Nephron (organoid): ENCODE results near the gene OR10G3.
A peak's percentile ranks its signal among the peaks of the same experiment; 100 is the strongest.
"Not testable (repeated sequence)": the region's sequence is repeated elsewhere in the genome, so short reads cannot be mapped to it uniquely, and the experiment has no call there.

Source experiments
- H3K27ac Mint-ChIP-seq, 3 experiments: 2 replicates each; pipeline ENCODE4 v1.8.0; 2020; ENCODE audit warnings: mixed read lengths in 3 of 3, mild to moderate bottlenecking in 2 of 3, moderate library complexity in 1 of 3
- H3K27me3 Mint-ChIP-seq: 2 replicates; pipeline ENCODE4 v1.8.0; 2021; ENCODE audit warnings: low read depth, mild to moderate bottlenecking, moderate library complexity, mixed read lengths
- H3K36me3 Mint-ChIP-seq: 2 replicates; pipeline ENCODE4 v1.8.0; 2020; ENCODE audit warnings: low read depth, mixed read lengths
- H3K4me1 Mint-ChIP-seq: 2 replicates; pipeline ENCODE4 v1.8.0; 2020; ENCODE audit warnings: mixed read lengths
- H3K4me3 Mint-ChIP-seq, 3 experiments: 2 replicates each; pipeline ENCODE4 v1.8.0; 2020; ENCODE audit warnings: mild to moderate bottlenecking in 3 of 3, mixed read lengths in 3 of 3, moderate library complexity in 2 of 3
- H3K9me3 Mint-ChIP-seq: 2 replicates; pipeline ENCODE4 v1.8.0; 2020; ENCODE audit warnings: mixed read lengths
- TF ChIP-seq, protein P1 (sequence below), 3 experiments: fragments of 200-600 bp; sonication (generic); IDR thresholded peaks; one replicate each; pipeline ENCODE4 v1.5.0; 2021; ENCODE audit warnings: antibody characterized with exemption in 3 of 3; ENCODE audit not compliant: unreplicated experiment in 3 of 3

Gene OR10G3

DNA sequence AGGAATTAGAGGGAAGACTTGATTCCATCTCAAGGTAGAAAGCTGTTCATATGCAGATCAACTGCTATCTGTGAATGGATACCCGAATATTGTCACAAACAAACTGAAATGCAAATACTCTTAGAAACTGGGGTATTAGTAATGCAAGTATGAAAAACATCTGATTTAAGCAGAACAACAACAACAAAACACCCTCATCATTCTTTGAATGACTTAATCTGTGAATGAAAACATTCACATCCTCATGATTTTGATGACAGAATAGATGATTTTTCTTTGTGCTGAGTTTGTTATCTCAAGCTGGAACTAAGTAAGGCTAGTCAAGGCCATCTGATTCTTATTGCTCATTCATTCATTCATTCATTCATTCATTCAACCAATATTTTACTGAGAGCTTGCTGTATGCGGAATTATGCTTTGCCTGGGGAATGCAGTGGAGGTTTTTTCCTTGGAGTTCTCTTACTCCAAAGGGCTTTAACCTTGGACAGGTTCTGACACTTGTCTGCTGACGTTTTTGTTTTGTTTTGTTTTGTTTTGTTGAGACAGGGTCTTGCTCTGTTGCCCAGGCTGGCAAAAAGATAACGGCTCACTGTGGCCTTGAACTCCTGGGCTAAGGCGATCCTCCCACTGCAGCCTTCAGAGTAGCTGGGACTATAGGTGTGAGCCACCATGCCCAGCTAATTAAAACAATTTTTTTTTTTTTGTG, 23.3 kb downstream of the OR10G3 start:
- no peaks in the 10 kb centered on the region for H3K9me3 Mint-ChIP-seq
- H3K27me3 Mint-ChIP-seq: no peaks in the 10 kb centered on the region
- TF ChIP-seq, protein P1, sequence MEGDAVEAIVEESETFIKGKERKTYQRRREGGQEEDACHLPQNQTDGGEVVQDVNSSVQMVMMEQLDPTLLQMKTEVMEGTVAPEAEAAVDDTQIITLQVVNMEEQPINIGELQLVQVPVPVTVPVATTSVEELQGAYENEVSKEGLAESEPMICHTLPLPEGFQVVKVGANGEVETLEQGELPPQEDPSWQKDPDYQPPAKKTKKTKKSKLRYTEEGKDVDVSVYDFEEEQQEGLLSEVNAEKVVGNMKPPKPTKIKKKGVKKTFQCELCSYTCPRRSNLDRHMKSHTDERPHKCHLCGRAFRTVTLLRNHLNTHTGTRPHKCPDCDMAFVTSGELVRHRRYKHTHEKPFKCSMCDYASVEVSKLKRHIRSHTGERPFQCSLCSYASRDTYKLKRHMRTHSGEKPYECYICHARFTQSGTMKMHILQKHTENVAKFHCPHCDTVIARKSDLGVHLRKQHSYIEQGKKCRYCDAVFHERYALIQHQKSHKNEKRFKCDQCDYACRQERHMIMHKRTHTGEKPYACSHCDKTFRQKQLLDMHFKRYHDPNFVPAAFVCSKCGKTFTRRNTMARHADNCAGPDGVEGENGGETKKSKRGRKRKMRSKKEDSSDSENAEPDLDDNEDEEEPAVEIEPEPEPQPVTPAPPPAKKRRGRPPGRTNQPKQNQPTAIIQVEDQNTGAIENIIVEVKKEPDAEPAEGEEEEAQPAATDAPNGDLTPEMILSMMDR (IDR thresholded peaks at IDR 0.05; ENCODE audit: unreplicated experiment in 3 of 3): no peak
- no peaks in the 10 kb centered on the region for H3K36me3 Mint-ChIP-seq
- H3K4me3 Mint-ChIP-seq: no peak overlapping the region
- H3K27ac Mint-ChIP-seq: peak overlapping the region; percentile 86 to 96 (median 94)
- peaks cover 13% of the 10 kb centered on the region for H3K4me1 Mint-ChIP-seq

DNA sequence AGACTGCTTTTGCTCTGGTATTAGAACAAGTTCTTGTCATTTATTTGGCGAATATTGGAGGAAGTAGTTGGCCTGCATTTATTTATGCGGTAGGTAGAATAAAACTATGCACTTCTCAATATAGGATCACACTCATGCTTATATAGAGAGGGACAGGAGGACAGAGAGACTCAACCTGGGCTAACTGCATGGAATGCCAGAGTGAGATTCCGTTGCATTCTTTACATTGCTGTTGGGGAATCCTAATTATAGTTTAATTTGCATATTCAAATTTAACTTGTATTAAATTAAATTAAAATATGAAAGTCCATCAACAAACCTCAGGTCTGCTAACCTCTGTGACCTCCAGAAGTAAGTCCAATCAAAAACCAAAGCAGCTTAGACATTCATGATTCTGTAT, 26.6 kb downstream of the OR10G3 start:
- Mint-ChIP-seq H3K4me1 (peaks cover 13% of the 10 kb centered on the region), H3K36me3 (no peaks in the 10 kb centered on the region), H3K9me3 (no peaks in the 10 kb centered on the region), H3K27ac (no peak overlapping the region), H3K27me3 (peaks cover 3% of the 10 kb centered on the region), H3K4me3 (no peak overlapping the region)
- TF ChIP-seq, protein P1 (IDR thresholded peaks at IDR 0.05; ENCODE audit: unreplicated experiment in 3 of 3): no peak

DNA sequence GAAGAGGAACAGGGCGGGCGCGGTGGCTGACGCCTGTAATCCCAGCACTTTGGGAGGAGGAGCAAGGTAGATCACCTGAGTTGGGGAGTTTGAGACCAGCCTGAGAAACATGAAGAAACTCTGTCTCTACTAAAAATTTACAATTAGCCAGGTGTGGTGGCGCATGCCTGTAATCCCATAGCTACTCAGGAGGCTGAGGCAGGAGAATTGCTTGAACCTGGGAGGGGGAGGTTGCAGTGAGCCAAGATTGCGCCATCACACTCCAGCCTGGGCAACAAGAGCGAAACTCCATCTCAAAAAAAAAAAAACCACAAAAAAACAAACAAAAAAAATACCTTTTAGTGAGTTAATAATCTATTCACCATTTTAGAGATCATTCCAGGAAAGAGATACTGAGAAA, 35.3 kb downstream of the OR10G3 start:
- H3K4me1 Mint-ChIP-seq, H3K9me3 Mint-ChIP-seq, H3K27me3 Mint-ChIP-seq, H3K4me3 Mint-ChIP-seq, H3K36me3 Mint-ChIP-seq, H3K27ac Mint-ChIP-seq: not testable (repeated sequence)

DNA sequence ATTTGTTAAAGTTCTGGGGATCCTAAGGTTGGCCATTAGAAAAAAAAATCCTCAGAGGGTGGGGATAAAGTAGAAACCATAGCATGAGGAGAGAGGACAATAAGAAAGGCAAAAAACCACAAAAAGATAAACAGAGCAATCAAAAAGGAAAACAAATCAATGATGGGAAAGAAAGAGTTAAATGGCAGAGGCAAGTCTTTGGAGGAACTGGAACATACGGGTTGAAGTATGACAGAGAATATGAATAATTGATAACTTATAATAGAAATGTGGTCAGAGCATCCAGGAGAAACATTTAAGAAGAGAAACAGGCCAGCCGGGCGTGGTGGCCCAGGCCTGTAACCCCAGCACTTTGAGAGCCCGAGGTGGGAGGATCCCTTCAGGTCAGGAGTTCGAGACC, 35.9 kb downstream of the OR10G3 start:
- Mint-ChIP-seq H3K4me3 (peak overlapping the region in 1 of 3 experiments; percentile 49), H3K27me3 (no peaks in the 10 kb centered on the region), H3K4me1 (peaks cover 9% of the 10 kb centered on the region), H3K27ac (peak overlapping the region in 2 of 3 experiments; percentile 48 to 84), H3K36me3 (no peaks in the 10 kb centered on the region), H3K9me3 (no peaks in the 10 kb centered on the region)
- TF ChIP-seq, protein P1 (IDR thresholded peaks at IDR 0.05; ENCODE audit: unreplicated experiment in 3 of 3): no peak

DNA sequence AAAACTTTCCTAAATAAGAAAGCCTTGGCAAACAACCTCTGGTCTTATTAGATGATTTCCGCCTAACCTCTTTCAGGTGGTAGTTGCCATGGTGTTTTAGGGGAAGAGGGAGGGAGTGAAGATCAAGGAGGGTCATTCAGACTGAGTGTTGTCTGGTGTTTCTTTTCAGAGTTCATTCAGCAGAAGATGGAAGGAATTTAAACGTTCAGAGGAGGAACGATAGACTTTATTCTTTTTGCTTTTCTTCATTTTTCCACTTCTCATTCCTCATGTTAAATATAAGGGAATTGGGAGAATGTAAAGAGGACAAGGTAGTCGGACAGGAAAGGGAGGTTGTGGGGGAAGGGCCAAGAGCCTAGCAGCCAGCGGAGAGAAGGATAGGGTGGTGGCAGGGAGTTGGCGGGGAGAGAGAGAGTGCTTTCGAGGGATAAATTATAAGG, 36.3 kb downstream of the OR10G3 start:
- Mint-ChIP-seq H3K27me3 (no peaks in the 10 kb centered on the region), H3K36me3 (no peaks in the 10 kb centered on the region), H3K4me1 (peaks cover 9% of the 10 kb centered on the region), H3K9me3 (no peaks in the 10 kb centered on the region), H3K4me3 (peak overlapping the region in 1 of 3 experiments; percentile 49), H3K27ac (peak overlapping the region in 2 of 3 experiments; percentile 48 to 84)
- TF ChIP-seq, protein P1 (IDR thresholded peaks at IDR 0.05; ENCODE audit: unreplicated experiment in 3 of 3): no peak

DNA sequence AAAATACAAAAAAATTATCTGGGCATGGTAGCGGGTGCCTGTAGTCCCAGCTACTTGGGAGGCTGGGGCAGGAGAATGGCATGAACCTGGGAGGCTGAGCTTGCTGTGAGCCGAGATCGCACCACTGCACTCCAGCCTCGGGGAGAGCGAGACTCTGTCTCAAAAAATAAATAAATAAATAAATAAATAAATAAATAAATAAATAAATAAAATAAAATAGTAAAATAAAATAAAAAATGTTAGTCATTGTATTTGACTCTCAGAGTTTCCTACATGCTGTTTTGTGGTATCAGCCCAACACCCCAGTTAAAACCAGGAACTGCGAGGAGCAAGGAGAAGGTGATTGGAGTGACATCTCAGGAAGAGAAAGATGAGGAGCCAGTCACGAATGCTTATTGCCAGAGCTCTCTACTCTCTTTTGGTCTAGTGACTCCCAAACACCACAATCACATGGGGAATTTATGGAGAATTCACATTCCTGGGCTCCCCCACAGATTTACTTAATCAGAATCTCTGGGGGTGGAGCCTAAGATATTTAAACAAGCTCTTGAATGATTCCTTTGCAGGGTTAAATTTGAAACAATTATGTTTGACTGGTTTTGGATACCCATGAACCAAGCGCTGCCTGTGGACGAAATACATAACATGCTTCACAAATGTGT, 38.3 kb downstream of the OR10G3 start:
- TF ChIP-seq, protein P1 (IDR thresholded peaks at IDR 0.05; ENCODE audit: unreplicated experiment in 3 of 3): no peak
- no peaks in the 10 kb centered on the region for H3K9me3 Mint-ChIP-seq
- H3K27me3 Mint-ChIP-seq: peaks cover 5% of the 10 kb centered on the region
- peaks cover 15% of the 10 kb centered on the region for H3K4me1 Mint-ChIP-seq
- no peak overlapping the region for H3K27ac Mint-ChIP-seq
- no peak overlapping the region for H3K4me3 Mint-ChIP-seq
- H3K36me3 Mint-ChIP-seq: no peaks in the 10 kb centered on the region
